ACC112 (cell line): Measurements from ENCODE around the gene CCNDBP1.
"Not testable (repeated sequence)": the region's sequence is repeated elsewhere in the genome, so short reads cannot be mapped to it uniquely, and the experiment has no call there.

Experiments used
- H2AFZ ChIP-seq: fragments of 200-600 bp; sonication (generic); one replicate; pipeline ENCODE4 v1.6.0; 2017; ENCODE audit warnings: antibody characterized with exemption, low read length; ENCODE audit not compliant: unreplicated experiment
- H3K27ac ChIP-seq: fragments of 200-600 bp; sonication (generic); 2 replicates; pipeline ENCODE4 v1.5.1; 2014; ENCODE audit warnings: low read depth, mild to moderate bottlenecking, antibody characterized with exemption, low read length, moderate library complexity
- H3K27me3 ChIP-seq: fragments of 200-600 bp; sonication (generic); 2 replicates; pipeline ENCODE4 v1.6.1; 2014; ENCODE audit warnings: mild to moderate bottlenecking, antibody characterized with exemption, low read length, moderate library complexity, mixed read lengths; ENCODE audit not compliant: insufficient read depth
- H3K36me3 ChIP-seq: fragments of 200-600 bp; sonication (generic); 2 replicates; pipeline ENCODE4 v1.6.1; 2016; ENCODE audit warnings: mild to moderate bottlenecking, antibody characterized with exemption, low read length, moderate library complexity, mixed read lengths; ENCODE audit not compliant: insufficient read depth
- H3K4me1 ChIP-seq: fragments of 200-600 bp; sonication (generic); one replicate; pipeline ENCODE4 v1.6.1; 2016; ENCODE audit warnings: low read length, mixed read lengths; ENCODE audit not compliant: insufficient read depth, unreplicated experiment, control insufficient read depth
- H3K4me3 ChIP-seq: fragments of 200-600 bp; sonication (generic); 2 replicates; pipeline ENCODE4 v1.5.1; 2014; ENCODE audit warnings: mild to moderate bottlenecking, low read depth, low read length
- H3K79me2 ChIP-seq: fragments of 200-600 bp; sonication (generic); one replicate; pipeline ENCODE4 v1.6.0; 2016; ENCODE audit warnings: low read length; ENCODE audit not compliant: control insufficient read depth, unreplicated experiment, insufficient read depth

The CCNDBP1 gene

GRCh38 chr15:43168192-43169107 is 16.8 kb upstream of the CCNDBP1 start:
- Histone ChIP-seq H3K27ac (no peak overlapping the region), H3K27me3 (no peaks in the 10 kb centered on the region), H3K36me3 (peaks cover 27% of the 10 kb centered on the region)

DNA sequence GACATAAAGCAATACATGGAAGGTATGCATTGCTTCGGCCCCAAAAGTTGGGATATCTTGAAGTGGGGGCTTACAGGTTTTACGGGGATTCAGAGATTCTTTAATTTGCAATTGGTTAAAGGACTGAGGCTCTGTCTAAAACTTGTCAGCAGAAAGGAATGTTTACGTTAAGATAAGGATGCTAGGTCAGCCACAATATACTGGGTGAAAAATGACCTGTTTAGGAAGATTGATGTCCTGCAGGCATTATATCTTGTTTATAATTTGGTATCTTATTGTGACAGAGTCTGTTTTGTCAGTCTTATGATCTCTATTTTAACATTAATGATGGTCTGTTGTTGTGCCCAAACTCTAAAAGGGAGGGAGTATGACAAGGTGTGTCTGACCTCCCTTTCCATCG is 15.3 kb upstream of the CCNDBP1 start:
- Histone ChIP-seq H3K27ac (no peak overlapping the region), H3K79me2 (no peaks in the 10 kb centered on the region), H2AFZ (no peak overlapping the region), H3K4me1 (peaks cover 17% of the 10 kb centered on the region), H3K4me3 (no peak overlapping the region), H3K27me3 (no peaks in the 10 kb centered on the region), H3K36me3 (peaks cover 32% of the 10 kb centered on the region)

More at GRCh38 chr15:43168192-43169107, 16.8 kb upstream of the CCNDBP1 start:
- H3K4me3 ChIP-seq = no peak overlapping the region
- H2AFZ ChIP-seq = no peak overlapping the region
- H3K4me1 ChIP-seq = peaks cover 17% of the 10 kb centered on the region
- H3K79me2 ChIP-seq = no peaks in the 10 kb centered on the region

- H3K79me2 ChIP-seq, H3K27me3 ChIP-seq, H2AFZ ChIP-seq, H3K27ac ChIP-seq, H3K4me3 ChIP-seq, H3K4me1 ChIP-seq: not testable (repeated sequence)
- peaks cover 26% of the 10 kb centered on the region for H3K36me3 ChIP-seq
Observed at GRCh38 chr15:43175656-43176309, 9.4 kb upstream of the CCNDBP1 start.

- H3K4me1 ChIP-seq, H3K79me2 ChIP-seq, H3K27me3 ChIP-seq, H2AFZ ChIP-seq, H3K27ac ChIP-seq, H3K4me3 ChIP-seq: not testable (repeated sequence)
- H3K36me3 ChIP-seq = peaks cover 25% of the 10 kb centered on the region
Observed at GRCh38 chr15:43177147-43177546, 8.1 kb upstream of the CCNDBP1 start.

- Histone ChIP-seq H2AFZ (no peak overlapping the region), H3K4me3 (no peak overlapping the region), H3K27me3 (no peaks in the 10 kb centered on the region), H3K79me2 (peaks cover 4% of the 10 kb centered on the region), H3K4me1 (no peaks in the 10 kb centered on the region), H3K27ac (no peak overlapping the region), H3K36me3 (no peaks in the 10 kb centered on the region)
Observed at GRCh38 chr15:43183270-43183669, 1.9 kb upstream of the CCNDBP1 start.

GRCh38 chr15:43184407-43185124 is 637 bp upstream of the CCNDBP1 start:
- Histone ChIP-seq H2AFZ (peak overlapping the region; percentile 15), H3K4me1 (no peaks in the 10 kb centered on the region), H3K79me2 (peaks cover 4% of the 10 kb centered on the region), H3K4me3 (peak overlapping the region; percentile 91), H3K27ac (no peak overlapping the region), H3K36me3 (0 out of 2 replicates have a peak, but pooled peaks cover 6% of the 10 kb centered on the region), H3K27me3 (no peaks in the 10 kb centered on the region)

GRCh38 chr15:43186003-43186353 is 775 bp downstream of the CCNDBP1 start:
- Histone ChIP-seq H3K4me1 (no peaks in the 10 kb centered on the region), H3K27ac (no peak overlapping the region), H2AFZ (peak overlapping the region; percentile 58), H3K4me3 (peak overlapping the region; percentile 91), H3K27me3 (no peaks in the 10 kb centered on the region), H3K79me2 (peaks cover 4% of the 10 kb centered on the region), H3K36me3 (0 out of 2 replicates have a peak, but pooled peaks cover 7% of the 10 kb centered on the region)

DNA sequence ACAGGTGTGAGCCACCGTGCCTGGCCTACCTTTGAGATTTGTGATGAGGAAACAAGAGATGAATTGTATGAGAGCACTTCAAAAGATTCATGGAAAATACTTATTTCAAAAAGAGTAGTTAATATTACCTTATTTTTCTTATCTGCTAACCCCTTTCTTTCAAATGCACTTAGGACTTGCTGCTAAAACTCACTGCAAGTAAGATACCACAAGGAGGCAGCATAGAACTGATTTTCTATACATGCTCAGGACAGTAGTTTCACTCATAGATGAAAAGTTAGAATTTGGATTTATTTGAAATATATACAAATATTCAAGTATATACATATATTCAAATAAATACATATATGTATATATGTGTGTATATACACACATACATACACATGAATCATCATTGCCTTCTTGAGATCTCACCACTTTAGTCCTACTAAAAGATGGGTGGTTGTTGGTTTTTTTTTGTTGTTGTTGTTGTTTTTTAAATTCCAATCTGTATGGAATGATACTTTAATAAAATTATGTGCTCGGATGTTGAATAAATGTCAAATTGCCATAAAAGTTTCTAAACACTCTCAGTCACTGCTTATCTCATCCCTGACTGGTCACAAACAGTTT is 2.4 kb downstream of the CCNDBP1 start:
- Histone ChIP-seq H3K36me3 (0 out of 2 replicates have a peak, but pooled peaks cover 10% of the 10 kb centered on the region), H3K27ac (no peak overlapping the region), H3K79me2 (peaks cover 4% of the 10 kb centered on the region), H3K4me3 (no peak overlapping the region), H2AFZ (no peak overlapping the region), H3K4me1 (no peaks in the 10 kb centered on the region), H3K27me3 (no peaks in the 10 kb centered on the region)

DNA sequence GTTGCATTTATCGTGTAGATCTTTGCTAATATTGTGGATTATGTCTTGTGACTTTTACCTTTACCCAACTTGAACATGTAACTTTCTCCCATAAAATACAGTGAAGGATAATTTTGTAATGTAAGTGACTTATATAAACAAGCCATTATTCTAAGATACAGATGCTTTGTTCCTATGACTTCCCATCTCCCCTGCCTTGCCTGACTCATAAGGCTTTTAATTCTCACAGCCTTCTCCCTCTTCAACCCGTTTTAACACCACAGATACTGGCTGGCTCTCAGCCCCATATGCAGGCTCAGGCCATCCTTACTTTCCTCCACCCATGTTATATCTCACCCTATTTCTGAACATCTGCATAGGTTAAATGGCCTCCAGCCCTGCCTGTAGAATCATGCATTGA is 4.1 kb downstream of the CCNDBP1 start:
- no peak overlapping the region for H2AFZ ChIP-seq
- no peak overlapping the region for H3K4me3 ChIP-seq
- no peaks in the 10 kb centered on the region for H3K27me3 ChIP-seq
- no peak overlapping the region for H3K27ac ChIP-seq
- peaks cover 4% of the 10 kb centered on the region for H3K79me2 ChIP-seq
- H3K36me3 ChIP-seq = peaks cover 11% of the 10 kb centered on the region; the same call in 1 of the 2 replicates
- no peaks in the 10 kb centered on the region for H3K4me1 ChIP-seq

DNA sequence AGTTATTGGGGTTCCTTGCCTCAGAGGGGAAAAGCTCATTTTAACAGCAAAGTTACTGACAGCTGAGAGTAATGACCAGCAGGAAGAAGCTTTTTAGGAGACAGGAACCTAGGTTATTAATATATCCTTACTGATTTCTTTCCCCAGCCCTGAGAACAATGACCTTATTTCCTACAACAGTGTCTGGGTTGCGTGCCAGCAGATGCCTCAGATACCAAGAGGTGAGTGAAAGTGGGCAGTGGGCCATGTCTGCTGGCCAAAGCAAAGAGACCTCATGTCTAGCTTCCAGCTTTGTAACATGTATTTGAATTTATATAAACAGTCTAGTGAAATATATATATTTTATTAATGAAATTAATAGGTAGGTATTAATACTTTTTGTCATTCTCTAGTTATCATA is 5.0 kb downstream of the CCNDBP1 start:
- Histone ChIP-seq H2AFZ (no peak overlapping the region), H3K4me3 (no peak overlapping the region), H3K27me3 (no peaks in the 10 kb centered on the region), H3K27ac (no peak overlapping the region), H3K36me3 (peaks cover 13% of the 10 kb centered on the region; the same call in 1 of the 2 replicates), H3K4me1 (peaks cover 7% of the 10 kb centered on the region), H3K79me2 (peaks cover 4% of the 10 kb centered on the region)
